Skeletal muscle satellite cell (primary cell): Measurements from ENCODE around the gene CCNY.
A peak's percentile ranks its signal among the peaks of the same experiment; 100 is the strongest.

ENCODE experiments used
- H3K27me3 ChIP-seq: 2 replicates; pipeline ENCODE4 v1.7.0; 2013; ENCODE audit warnings: low read length; ENCODE audit not compliant: control insufficient read depth, insufficient read depth
- H3K36me3 ChIP-seq: 2 replicates; pipeline ENCODE4 v1.7.0; 2013; ENCODE audit warnings: mild to moderate bottlenecking, control low read depth, low read length; ENCODE audit not compliant: insufficient read depth
- H3K4me1 ChIP-seq: 2 replicates; pipeline ENCODE4 v1.7.0; 2013; ENCODE audit warnings: low read length; ENCODE audit not compliant: control insufficient read depth, insufficient read depth
- H3K4me2 ChIP-seq: 2 replicates; pipeline ENCODE4 v1.7.0; 2013; ENCODE audit warnings: mild to moderate bottlenecking, low read length
- H3K4me3 ChIP-seq: 2 replicates; pipeline ENCODE4 v1.7.0; 2013; ENCODE audit warnings: low read length
- H3K9ac ChIP-seq: 2 replicates; pipeline ENCODE4 v1.7.0; 2013; ENCODE audit warnings: mild to moderate bottlenecking, low read depth, low read length, moderate library complexity
- H3K9me3 ChIP-seq: replicated peaks from 2 replicates; pipeline ENCODE4 v1.7.0; 2013; ENCODE audit warnings: mild to moderate bottlenecking, control low read depth, low read length

CCNY gene

GRCh38 chr10:35375091-35375765, 38.9 kb downstream of the CCNY start:
- Histone ChIP-seq H3K4me1 (peaks cover 46% of the 10 kb centered on the region), H3K9ac (no peak overlapping the region), H3K4me3 (no peak overlapping the region), H3K9me3 (no peaks in the 10 kb centered on the region), H3K36me3 (no peaks in the 10 kb centered on the region), H3K27me3 (no peaks in the 10 kb centered on the region), H3K4me2 (no peak overlapping the region)

GRCh38 chr10:35377050-35377728, 40.9 kb downstream of the CCNY start:
- H3K4me3 ChIP-seq = no peak overlapping the region
- H3K36me3 ChIP-seq = no peaks in the 10 kb centered on the region
- no peaks in the 10 kb centered on the region for H3K27me3 ChIP-seq
- H3K4me2 ChIP-seq = no peak overlapping the region
- no peak overlapping the region for H3K9ac ChIP-seq
- no peaks in the 10 kb centered on the region for H3K9me3 ChIP-seq
- peaks cover 37% of the 10 kb centered on the region for H3K4me1 ChIP-seq

GRCh38 chr10:35378541-35379210, 42.4 kb downstream of the CCNY start:
- Histone ChIP-seq H3K4me2 (peak overlapping the region; percentile 11), H3K4me3 (no peak overlapping the region), H3K9me3 (no peaks in the 10 kb centered on the region), H3K36me3 (no peaks in the 10 kb centered on the region), H3K9ac (no peak overlapping the region), H3K27me3 (no peaks in the 10 kb centered on the region), H3K4me1 (peaks cover 33% of the 10 kb centered on the region)

- H3K4me1 ChIP-seq = peaks cover 36% of the 10 kb centered on the region
These were observed 43.2 kb downstream of the CCNY start for GRCh38 chr10:35379226-35380137.

GRCh38 chr10:35382096-35382495, 45.8 kb downstream of the CCNY start:
- Histone ChIP-seq H3K4me2 (no peak overlapping the region), H3K27me3 (no peaks in the 10 kb centered on the region), H3K9ac (no peak overlapping the region), H3K36me3 (no peaks in the 10 kb centered on the region), H3K4me3 (no peak overlapping the region), H3K4me1 (peaks cover 35% of the 10 kb centered on the region), H3K9me3 (no peaks in the 10 kb centered on the region)

More at GRCh38 chr10:35379226-35380137, 43.2 kb downstream of the CCNY start:
- Histone ChIP-seq H3K36me3 (no peaks in the 10 kb centered on the region), H3K9ac (peak overlapping the region; percentile 18), H3K4me2 (peak overlapping the region; percentile 56), H3K9me3 (no peaks in the 10 kb centered on the region), H3K27me3 (no peaks in the 10 kb centered on the region), H3K4me3 (no peak overlapping the region)

- peaks cover 36% of the 10 kb centered on the region for H3K4me1 ChIP-seq
- no peaks in the 10 kb centered on the region for H3K9me3 ChIP-seq
- no peaks in the 10 kb centered on the region for H3K27me3 ChIP-seq
- no peak overlapping the region for H3K4me3 ChIP-seq
- H3K9ac ChIP-seq = no peak overlapping the region
- no peak overlapping the region for H3K4me2 ChIP-seq
- no peaks in the 10 kb centered on the region for H3K36me3 ChIP-seq
These were observed 48.1 kb downstream of the CCNY start for GRCh38 chr10:35384265-35384868.

GRCh38 chr10:35386594-35387174, 50.4 kb downstream of the CCNY start:
- Histone ChIP-seq H3K4me1 (peaks cover 27% of the 10 kb centered on the region), H3K4me2 (no peak overlapping the region), H3K27me3 (no peaks in the 10 kb centered on the region), H3K4me3 (no peak overlapping the region), H3K9me3 (no peaks in the 10 kb centered on the region), H3K9ac (no peak overlapping the region), H3K36me3 (no peaks in the 10 kb centered on the region)

- H3K4me1 ChIP-seq = peaks cover 27% of the 10 kb centered on the region
- H3K36me3 ChIP-seq = no peaks in the 10 kb centered on the region
- no peak overlapping the region for H3K4me2 ChIP-seq
- H3K27me3 ChIP-seq = no peaks in the 10 kb centered on the region
- no peaks in the 10 kb centered on the region for H3K9me3 ChIP-seq
- no peak overlapping the region for H3K9ac ChIP-seq
- no peak overlapping the region for H3K4me3 ChIP-seq
These were observed 51.5 kb downstream of the CCNY start for GRCh38 chr10:35387768-35388167.

- no peak overlapping the region for H3K4me3 ChIP-seq
- H3K4me2 ChIP-seq = no peak overlapping the region
- H3K9me3 ChIP-seq = no peaks in the 10 kb centered on the region
- no peaks in the 10 kb centered on the region for H3K36me3 ChIP-seq
- H3K9ac ChIP-seq = no peak overlapping the region
- H3K27me3 ChIP-seq = no peaks in the 10 kb centered on the region
- peaks cover 27% of the 10 kb centered on the region for H3K4me1 ChIP-seq
These were observed 51.9 kb downstream of the CCNY start for GRCh38 chr10:35388197-35388596.

GRCh38 chr10:35388682-35389081, 52.4 kb downstream of the CCNY start:
- no peaks in the 10 kb centered on the region for H3K27me3 ChIP-seq
- H3K9ac ChIP-seq = no peak overlapping the region

More at GRCh38 chr10:35388682-35389081, 52.4 kb downstream of the CCNY start:
- H3K9me3 ChIP-seq = no peaks in the 10 kb centered on the region
- H3K4me1 ChIP-seq = peaks cover 27% of the 10 kb centered on the region
- no peak overlapping the region for H3K4me2 ChIP-seq
- no peaks in the 10 kb centered on the region for H3K36me3 ChIP-seq
- no peak overlapping the region for H3K4me3 ChIP-seq
